SHP77 treated with DMSO at 0.1 percent for 48 hours (cell line): ENCODE measurements around the gene TIMM22.

Source experiments
- DNase-seq: peaks from one replicate; lab custom pipeline; 2025; lab: John Stamatoyannopoulos, UW

The TIMM22 gene

DNA sequence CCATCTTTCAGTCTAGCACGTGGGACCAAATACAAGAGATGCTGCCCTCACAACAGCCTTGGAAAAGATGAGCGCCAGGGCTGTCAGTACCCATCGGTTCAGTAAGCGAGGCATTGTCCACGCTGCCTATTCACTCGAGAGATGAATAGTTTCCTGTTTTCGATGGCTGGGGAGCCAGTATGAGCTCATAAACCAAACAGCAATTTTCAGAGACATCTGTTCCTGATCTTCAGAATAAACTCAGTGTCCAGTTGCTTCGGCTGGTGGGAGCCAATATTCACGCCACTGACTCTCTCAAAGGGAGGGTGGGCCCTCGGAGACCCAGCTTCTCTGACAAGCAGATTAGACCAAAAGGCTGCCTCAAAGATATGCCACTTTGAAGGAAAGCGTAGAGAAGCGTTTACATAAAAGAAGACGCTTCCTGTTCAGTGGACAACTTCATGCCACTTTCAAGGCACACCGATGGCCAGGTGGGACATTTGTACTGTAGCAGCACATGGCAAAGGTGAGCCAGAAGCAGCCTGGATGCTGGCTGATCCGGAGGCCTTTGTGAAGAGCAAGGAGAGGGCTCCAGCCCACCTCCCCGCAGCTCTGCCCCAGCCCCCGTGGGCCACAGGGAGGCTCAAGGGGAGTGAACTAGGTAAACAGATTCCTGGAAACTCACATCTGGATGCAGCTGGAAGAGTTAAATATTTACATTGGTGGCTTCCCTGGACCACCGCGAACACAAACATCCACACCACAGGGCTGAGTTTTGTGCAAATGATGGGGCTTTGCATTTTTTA, 6.0 kb downstream of the TIMM22 start:
- no peak for DNase-seq

DNA sequence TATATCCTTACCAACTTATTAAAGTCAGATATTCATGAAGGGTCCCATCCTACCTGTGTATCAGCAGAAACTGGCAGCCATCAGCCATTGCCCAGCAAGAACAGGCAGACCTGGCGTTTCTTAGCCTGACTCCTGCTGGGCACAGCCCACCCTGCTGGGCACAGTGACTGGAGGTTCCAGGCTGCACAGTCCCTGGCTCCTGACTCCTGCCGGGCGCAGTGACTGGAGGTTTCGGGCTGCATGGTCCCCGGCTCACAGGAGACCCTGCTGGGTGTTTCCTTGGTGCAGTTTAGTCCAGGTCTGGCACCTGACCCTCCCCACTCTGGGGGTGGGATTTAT, 6.7 kb downstream of the TIMM22 start:
- no peak for DNase-seq

DNA sequence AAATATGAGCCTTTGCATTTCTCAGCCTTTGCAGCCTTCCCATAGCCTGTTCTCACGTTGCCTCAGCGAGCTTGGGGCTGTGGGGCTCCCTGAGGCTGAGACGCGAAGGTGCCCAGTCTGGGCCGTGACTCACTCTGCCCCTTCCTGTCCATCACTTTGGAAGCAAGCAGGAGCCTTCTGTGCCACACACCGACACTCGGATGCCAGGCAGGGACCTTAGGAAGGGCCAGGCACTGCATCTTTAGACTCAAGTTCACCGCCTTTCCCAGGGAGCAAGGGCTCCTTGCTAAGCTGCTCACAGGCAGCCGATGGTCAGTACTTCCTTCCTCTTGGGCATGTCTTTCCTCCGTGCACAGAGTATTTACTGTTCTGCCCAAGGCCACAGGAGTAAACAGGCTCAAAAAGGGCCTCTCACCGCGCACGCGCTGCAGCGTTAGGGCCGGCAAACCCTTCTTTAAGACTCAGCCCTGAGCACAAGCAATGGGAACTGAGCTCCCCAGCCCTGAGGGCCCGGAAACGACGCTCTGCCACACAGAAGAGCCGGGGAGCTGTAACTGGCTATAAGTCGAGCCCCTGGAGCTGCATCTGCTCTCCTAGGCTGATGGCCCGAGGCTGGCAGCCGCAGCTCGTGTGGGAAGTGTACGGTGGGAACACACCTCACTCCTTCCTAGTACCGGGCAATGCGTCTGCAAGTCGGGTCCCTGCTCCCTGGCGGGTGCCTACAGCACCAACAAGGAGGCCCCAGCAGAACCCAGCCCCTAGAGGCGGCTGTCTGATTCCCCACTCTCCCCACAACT, 7.2 kb downstream of the TIMM22 start:
- DNase-seq = no peak

GRCh38 chr17:1004769-1005295, 7.9 kb downstream of the TIMM22 start:
- no peak for DNase-seq

- no peak for DNase-seq
Measured at GRCh38 chr17:1005361-1005946, 8.5 kb downstream of the TIMM22 start.

DNA sequence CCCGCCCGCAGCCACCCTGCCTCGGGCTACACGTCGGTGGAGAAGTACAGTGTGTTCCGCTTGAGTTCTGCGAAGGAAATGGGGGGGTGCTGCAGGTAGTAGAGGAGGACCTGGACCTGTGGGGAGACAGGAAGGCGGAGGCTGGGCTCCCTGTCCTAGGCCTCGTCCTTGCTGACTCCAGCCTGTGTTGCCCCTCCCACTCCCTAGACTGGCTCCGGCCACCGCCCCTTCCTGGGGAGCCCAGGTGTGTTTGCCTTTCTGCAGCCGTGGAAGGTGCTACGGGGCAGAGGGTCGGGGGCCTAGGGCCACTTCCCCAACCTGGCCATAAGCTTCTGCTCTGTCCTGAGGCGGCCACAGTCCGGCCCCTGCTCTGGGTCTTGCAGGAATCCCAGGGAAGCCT, 9.1 kb downstream of the TIMM22 start:
- no peak for DNase-seq

DNA sequence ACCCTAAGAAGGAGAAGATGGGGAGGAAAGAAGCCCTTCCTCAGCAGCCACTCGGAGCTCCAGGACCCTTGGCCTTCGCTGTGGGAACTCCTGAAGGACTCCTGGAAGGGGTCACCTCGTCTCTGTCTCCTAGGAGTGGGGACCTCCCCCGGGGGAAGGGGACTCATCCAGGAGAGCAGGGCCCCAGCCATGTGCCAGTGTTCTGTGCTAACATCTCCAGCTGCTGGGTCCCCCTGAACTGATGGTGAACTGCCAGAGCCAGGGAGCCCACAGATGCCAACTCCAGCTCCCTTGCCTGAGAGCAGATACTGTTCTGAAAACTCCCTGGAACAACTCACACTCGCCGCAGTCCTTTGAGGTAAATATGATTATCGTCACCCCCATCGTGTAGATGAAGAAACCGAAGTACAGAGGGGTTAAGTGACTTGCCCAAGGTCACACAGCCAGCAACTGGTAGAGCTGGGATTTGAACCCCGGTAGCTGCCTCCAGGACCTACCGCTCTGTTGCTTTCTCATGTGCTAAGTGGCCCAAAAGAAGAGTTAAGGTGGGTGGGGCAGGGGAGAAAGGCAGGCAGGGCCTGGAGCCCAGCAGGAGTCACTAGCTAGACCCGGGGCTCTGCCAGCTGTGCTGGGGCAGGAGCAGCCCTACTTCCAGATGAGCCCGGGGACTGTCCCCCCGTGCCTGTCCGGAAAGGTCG, 10.5 kb downstream of the TIMM22 start:
- DNase-seq = no peak

DNA sequence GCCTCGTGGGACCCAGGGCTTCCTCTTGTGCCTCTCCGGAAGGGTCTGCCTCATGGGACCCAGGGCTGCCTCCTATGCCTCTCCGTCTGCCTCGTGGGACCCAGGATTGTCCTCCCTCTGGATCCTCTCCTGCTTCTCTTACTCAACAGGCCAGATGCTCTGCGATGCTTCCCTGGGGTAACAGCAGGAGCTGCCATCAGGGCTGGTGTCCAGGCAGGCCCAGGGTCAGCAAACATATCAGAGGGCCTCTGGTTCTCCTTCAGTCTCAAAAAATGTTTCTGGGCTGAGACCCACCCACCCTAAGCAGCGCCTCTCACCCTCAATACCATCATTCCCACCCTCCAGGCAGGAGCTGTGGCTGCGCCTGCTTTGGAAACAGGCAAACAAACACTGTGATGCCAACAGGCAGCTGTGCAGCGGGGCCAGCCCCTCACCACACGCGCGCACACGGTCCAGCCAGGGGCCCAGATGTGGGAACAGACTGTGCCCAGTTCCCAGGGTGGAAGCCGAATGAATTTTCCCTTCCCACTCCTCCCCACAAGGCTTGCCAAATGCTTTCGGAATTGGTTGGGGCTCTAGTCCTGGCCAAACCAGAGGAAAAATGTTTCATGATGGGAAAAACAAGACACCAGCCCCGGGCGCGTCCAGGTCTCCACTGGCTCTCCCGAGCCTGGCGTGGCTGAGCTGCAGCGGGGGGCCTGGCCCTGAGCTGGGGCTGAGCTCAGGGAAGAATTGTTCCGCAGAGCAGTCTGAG, 11.3 kb downstream of the TIMM22 start:
- no peak for DNase-seq

GRCh38 chr17:1009229-1010085, 12.5 kb downstream of the TIMM22 start:
- no peak for DNase-seq

DNA sequence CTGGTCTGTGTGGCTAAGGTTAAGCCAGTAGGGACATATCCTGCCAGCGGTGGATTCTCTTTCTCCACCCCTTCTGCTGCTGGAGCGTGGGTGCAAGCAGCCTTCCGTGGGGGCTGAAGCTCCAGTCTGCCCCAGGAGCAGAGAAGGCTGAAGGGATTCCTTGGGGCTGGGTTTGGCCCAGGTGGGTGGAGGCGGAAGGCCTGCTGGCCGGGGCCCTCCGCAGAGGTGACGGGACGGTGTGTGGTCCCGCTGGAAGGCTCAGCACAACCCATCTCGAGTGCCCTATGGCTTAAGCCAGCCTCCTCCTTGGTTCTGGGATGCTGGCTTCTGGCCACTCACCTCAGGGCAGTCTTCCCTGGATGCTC, 13.1 kb downstream of the TIMM22 start:
- no peak for DNase-seq

DNA sequence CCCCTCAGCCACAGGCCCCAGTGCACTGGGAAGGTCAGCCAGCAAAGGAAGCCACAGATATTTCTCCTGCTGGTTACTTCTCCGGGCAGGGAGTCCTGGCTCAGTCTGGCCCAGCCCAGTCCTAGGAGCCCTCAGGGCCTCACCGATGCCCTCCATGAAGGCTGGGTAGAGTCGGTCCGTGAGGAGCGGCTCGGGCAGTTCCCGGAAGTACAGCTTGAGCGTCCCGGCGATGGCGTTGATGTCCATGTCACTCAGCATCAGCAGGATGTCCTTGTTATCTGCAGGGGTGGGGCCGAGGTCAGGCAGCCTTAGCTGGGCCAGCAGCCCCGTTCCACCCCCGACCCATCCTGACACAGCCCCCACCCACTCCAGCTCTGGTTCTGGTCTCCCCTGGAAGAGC, 13.7 kb downstream of the TIMM22 start:
- DNase-seq = no peak

- DNase-seq = no peak
Measured at GRCh38 chr17:1011138-1011537, 14.2 kb downstream of the TIMM22 start.

DNA sequence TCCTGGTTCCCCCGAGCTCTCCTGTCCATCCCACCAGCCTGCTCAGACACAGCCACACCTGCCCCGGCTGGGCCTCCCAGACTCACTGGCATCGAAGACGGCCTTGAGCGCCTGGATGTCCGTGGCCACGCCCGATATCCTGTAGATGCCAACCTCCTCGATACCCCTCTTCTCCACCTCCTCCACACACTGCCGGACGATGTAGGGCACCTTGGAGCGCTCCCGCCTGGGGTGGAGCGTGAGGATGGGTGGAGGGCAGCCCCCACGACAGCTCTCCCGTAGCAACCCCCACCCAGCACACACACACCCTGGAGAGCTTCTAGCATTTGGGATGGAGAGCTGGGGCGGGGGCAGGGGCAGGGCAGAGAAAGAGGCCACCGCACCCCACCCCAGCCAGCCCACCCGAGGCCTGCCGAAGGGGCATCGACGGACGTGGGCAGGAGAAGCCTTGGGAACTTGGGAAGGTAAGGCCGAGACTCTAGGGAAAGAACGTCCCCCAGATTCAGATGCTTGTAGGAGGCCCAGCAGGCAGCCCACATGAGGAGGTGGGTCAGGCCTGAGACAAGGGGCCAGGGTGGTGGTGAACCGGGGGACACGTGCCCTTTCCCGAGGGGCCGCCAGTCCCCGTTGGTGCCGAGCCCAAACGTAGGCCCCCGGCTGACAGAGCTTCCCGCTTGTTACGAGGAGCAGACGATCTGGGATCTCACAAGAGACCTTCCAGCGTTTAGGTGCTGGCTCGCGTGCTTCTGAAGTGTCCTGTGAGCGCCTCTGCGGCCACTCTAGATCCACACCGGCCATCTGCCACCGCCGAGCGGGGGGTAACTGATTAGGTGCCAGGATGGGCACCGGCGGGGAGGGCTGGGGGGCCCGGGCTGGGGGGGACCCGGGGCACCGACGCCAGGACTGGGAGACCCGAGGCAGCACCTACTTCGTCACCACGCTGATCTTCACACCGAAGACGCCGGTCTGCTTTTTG, 15.1 kb downstream of the TIMM22 start:
- no peak for DNase-seq

DNA sequence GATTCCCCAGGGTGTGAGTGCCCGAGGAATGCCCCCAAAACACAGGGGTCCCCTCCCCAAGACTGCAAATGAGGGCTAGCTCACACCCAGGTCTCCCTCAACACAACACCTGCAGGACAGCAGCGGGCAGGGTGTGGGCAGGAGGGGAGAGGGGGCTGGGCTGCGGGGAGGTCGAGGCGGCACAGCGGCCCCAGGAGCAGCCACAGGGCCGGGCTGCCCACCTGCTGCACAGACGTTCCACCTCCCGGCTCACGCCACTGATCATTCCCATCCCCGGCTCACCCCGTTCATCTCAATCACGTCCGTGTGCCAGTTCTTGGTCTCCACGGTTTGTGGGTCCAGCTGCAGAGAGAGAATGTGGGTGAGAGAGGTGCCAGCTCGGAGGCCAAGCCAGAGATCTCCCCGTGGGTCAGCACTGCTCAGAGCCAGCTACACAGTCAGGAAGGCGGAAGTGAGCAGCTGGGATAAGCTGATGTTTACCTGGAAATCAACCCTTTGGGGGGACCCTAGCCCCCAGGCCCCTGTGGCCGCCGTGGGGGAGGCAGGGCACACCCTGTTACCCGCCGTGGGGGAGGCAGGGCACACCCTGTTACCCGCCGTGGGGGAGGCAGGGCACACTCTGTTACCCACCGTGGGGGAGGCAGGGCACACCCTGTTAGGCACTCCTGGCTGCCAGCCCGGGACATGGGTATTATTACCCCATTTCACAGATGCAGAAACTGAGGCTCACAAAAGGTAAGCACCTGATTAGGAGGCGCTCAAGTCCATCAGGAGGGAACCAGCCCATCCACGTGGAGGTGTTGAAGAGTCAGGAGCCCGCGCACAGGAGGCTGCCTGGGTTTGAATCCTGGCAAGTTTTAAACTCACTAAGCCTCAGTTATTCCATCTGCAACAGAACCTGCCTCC, 16.1 kb downstream of the TIMM22 start:
- DNase-seq = no peak

- no peak for DNase-seq
Measured at GRCh38 chr17:1013729-1014090, 16.8 kb downstream of the TIMM22 start.

GRCh38 chr17:1018547-1018946, 21.6 kb downstream of the TIMM22 start:
- DNase-seq = no peak

- DNase-seq = no peak
Measured at GRCh38 chr17:1019451-1019850, 22.5 kb downstream of the TIMM22 start.

DNA sequence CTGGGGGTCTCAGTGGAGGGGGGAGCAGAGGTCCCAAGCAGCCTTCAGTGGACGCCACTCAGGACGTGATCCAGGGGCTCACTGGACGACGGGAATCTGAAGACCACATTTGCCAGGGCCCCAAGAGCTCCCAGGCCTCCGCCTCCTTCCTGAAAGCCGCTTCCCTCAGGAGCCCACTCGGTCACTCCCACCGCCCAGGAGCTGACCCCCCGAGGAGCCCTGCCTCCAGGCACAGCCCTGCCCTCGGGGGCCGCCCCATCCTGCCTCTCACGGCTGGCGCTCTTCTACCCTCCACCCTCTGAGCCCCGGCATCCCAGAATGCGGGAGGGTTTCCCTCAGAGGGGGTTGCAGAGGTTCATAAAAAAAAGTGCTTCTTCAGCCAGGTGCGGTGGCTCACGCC, 24.2 kb downstream of the TIMM22 start:
- no peak for DNase-seq
